ENCODE results near the gene PNMA5.
"Not testable (repeated sequence)": the region's sequence is repeated elsewhere in the genome, so short reads cannot be mapped to it uniquely, and the experiment has no call there.

PNMA5 gene

DNA sequence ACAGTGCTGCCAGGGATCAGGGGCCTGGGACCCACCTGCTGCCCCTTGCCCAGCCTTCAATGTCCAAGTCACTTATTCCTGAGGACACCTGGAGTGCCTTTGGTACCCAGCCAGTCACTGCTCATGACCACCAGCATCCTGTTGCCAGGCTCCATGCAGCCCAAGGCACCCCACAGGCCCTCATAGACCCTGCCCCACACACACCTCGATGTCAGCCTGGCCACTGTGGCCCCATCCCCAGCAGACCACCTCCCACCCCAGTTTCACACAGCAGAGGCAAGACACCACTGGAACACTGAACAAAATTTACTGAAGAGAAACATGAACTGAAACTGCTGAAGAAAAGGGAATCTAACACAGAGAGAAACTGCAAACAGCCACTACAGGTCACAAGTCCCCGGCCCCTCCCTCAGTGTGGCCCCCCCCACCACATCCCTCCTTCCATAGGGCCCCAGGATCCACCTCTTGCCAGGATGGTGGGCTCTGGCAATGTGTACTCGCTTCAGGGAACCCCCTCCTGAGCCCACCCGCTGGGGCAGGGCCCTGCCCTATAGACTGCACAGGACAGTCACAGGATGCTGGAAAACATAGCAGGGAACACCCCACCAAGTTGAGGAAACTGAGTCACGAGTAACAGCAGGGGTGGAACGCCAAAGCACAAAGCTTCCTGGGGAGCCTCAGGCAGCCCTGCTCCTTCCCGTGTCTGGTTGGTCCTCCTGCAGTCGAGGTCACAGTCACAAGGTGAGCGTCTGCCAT, 5.2 kb downstream of the PNMA5 start:
- no peak overlapping the region for H3K4me3 ChIP-seq (replicated peaks in 1 of 2; ENCODE audit: low read depth in 2 of 2, low read length in 2 of 2)
- TF ChIP-seq, protein P1, sequence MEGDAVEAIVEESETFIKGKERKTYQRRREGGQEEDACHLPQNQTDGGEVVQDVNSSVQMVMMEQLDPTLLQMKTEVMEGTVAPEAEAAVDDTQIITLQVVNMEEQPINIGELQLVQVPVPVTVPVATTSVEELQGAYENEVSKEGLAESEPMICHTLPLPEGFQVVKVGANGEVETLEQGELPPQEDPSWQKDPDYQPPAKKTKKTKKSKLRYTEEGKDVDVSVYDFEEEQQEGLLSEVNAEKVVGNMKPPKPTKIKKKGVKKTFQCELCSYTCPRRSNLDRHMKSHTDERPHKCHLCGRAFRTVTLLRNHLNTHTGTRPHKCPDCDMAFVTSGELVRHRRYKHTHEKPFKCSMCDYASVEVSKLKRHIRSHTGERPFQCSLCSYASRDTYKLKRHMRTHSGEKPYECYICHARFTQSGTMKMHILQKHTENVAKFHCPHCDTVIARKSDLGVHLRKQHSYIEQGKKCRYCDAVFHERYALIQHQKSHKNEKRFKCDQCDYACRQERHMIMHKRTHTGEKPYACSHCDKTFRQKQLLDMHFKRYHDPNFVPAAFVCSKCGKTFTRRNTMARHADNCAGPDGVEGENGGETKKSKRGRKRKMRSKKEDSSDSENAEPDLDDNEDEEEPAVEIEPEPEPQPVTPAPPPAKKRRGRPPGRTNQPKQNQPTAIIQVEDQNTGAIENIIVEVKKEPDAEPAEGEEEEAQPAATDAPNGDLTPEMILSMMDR (IDR thresholded peaks at IDR 0.05; ENCODE audit: low read depth, low read length), result no peak
- DNase-seq (ENCODE audit: low read depth in 2 of 2), result no peak

DNA sequence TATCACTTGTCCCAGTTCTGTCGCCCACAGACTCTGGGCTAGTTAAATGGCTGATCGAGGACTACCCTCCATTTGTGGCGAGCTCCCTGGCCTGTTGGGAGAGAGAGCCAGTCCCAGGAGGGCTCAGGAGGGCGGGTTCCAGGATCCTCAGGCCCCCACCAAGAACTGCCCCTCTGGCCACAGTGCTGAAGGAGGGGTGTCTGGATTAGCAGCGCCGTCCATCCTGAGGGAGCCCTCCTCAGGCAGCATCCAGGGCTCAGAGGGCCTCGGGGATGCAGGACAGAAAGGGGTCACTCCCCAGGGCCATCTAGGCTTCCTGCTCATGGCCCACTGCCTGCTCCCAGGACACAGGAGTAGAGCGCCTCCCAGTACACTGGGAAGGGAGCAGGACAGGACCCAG, 6.1 kb downstream of the PNMA5 start:
- TF ChIP-seq, protein P1 (IDR thresholded peaks at IDR 0.05; ENCODE audit: low read depth, low read length), result no peak
- no peak for DNase-seq (ENCODE audit: low read depth in 2 of 2)
- no peak overlapping the region for H3K4me3 ChIP-seq (replicated peaks in 1 of 2; ENCODE audit: low read depth in 2 of 2, low read length in 2 of 2)

DNA sequence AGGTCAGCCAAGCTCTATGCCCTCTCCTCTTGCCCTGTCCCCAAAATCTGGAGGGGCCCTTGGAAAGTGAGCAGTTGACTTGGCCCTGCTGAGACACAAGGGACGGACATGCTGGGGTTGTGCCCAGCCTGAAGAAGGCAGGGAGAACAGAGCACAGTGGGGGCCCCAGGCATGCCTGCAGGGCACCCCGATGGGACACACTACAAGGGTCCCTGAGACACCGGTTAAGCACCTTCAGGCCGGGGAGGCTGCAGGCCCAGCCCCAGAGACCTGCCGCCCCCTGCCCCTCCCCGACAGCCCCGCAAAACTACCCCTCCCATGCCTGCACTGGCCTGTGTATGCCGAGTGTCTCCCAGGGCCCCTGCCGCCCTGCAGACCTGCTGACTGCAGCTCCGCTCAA, 6.8 kb downstream of the PNMA5 start:
- not testable (repeated sequence) for H3K4me3 ChIP-seq (replicated peaks in 1 of 2; ENCODE audit: low read depth in 2 of 2, low read length in 2 of 2); DNase-seq (ENCODE audit: low read depth in 2 of 2)

DNA sequence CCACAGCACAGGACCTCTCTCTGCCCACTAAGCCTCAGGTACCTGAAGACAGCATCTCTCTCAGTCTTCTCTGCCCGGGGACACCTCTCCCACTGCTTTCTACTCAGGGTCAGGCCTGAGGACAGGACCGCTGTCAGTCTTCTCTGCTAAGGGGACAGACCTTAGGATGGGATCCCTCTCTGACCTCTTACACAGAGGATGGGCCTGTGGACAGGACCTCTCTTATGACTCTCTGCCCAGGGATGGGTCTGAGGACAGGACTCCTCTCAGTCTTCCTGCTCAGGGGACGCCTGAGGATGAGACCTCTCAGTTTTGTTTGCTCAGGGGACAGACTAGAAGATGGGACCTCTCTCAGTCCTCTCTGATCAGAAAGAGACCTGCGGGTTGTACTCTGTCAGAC, 8.5 kb downstream of the PNMA5 start:
- DNase-seq (ENCODE audit: low read depth in 2 of 2); H3K4me3 ChIP-seq (replicated peaks in 1 of 2; ENCODE audit: low read depth in 2 of 2, low read length in 2 of 2): not testable (repeated sequence)

DNA sequence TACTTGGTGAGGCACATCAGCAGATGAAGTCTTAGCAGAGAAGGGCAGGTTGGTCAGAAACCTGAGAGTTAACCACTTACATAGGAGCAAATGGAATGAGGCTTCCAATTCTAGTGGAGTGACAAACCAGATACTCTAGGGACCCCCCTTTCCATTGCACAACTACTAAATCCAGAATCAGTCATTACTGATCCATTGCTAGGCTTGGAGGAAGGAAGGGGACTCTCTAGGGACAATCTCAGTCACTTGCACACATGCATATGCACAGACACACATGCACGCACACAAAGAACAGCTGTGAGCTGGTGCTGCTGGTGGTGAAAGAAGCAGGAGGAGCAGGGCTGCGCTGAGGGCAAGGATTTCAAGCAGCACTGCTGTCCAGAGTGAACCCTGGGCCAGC, 25.7 kb downstream of the PNMA5 start:
- no peak for DNase-seq (ENCODE audit: low read depth in 2 of 2)
- no peak overlapping the region for H3K4me3 ChIP-seq (replicated peaks in 1 of 2; ENCODE audit: low read depth in 2 of 2, low read length in 2 of 2)
- TF ChIP-seq, protein P1 (IDR thresholded peaks at IDR 0.05; ENCODE audit: low read depth, low read length), result no peak

DNA sequence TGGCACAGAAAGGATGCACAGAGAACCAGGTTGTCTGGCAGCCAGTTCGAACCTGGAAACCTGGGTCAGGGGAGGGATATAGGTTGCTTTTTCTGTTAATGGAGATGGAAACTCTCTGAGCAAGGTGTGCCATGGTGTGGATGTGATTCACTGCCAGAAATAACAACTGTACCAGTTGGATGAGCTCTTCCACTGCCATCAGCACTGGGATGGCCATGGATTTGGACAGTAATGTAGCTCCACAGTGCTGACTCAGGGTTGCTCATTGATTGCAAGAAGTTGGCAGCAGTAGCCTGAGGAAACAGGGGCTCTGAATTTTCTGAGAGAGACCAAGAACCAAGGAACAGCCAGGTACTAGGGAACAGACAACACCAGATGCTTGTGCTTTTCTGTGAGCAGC, 33.8 kb downstream of the PNMA5 start:
- TF ChIP-seq, protein P1 (IDR thresholded peaks at IDR 0.05; ENCODE audit: low read depth, low read length), result no peak
- H3K4me3 ChIP-seq (replicated peaks in 1 of 2; ENCODE audit: low read depth in 2 of 2, low read length in 2 of 2), result no peak overlapping the region
- no peak for DNase-seq (ENCODE audit: low read depth in 2 of 2)

DNA sequence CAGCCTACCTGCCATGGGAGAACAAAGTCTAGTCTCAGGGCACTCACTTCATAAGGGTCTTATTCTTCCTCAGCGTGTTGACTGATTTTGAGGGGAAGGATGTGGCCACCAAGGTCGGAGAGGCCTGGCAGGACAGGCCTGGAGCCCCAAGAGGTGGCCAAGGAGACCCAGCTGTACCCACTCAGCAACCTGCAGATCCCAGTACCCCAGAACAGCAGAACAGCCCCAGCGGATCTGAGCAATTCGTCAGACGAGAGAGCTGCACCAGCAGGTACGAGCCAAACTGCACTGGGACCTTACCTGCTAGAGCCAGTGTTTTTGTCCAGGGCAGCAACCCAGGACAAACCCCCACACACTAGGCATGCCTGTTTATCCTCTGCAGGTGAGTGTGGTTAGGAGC, 34.3 kb downstream of the PNMA5 start:
- H3K4me3 ChIP-seq (replicated peaks in 1 of 2; ENCODE audit: low read depth in 2 of 2, low read length in 2 of 2), result no peak overlapping the region
- DNase-seq (ENCODE audit: low read depth in 2 of 2), result no peak
- TF ChIP-seq, protein P1 (IDR thresholded peaks at IDR 0.05; ENCODE audit: low read depth, low read length), result no peak
